ENCODE measurements around the gene DHX9.

DNA sequence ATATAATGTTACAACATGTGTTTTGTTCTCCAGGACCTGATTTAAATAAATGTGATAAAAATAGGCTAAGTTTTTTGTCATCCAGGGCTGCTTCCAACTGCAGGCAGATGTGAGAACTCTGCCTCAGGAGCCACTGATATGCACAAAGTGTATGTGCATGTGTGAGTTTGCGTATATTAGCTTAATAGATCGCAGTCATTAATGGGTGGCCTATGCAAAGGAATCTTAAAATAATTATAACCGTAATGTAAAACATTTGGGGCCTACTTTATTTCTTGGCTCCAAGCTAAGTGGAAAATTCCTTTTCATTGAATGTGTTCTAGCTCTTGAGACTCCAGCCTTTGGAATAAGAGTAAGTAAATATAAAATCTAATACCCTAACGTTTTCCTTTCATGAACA, 16.8 kb downstream of the DHX9 start:
- no peak for TF ChIP-seq POLR2A (IDR thresholded peaks at IDR 0.05)
- TF ChIP-seq, protein P1, sequence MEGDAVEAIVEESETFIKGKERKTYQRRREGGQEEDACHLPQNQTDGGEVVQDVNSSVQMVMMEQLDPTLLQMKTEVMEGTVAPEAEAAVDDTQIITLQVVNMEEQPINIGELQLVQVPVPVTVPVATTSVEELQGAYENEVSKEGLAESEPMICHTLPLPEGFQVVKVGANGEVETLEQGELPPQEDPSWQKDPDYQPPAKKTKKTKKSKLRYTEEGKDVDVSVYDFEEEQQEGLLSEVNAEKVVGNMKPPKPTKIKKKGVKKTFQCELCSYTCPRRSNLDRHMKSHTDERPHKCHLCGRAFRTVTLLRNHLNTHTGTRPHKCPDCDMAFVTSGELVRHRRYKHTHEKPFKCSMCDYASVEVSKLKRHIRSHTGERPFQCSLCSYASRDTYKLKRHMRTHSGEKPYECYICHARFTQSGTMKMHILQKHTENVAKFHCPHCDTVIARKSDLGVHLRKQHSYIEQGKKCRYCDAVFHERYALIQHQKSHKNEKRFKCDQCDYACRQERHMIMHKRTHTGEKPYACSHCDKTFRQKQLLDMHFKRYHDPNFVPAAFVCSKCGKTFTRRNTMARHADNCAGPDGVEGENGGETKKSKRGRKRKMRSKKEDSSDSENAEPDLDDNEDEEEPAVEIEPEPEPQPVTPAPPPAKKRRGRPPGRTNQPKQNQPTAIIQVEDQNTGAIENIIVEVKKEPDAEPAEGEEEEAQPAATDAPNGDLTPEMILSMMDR (IDR thresholded peaks at IDR 0.05), result no peak

All from lower leg skin (tissue), 3 donors.